C4-2B (cell line): ENCODE results near the gene FBXW12.

Source experiments
- H3K27ac ChIP-seq: fragments of 450-650 bp; 2 replicates; pipeline ENCODE4 v1.5.1; 2017
- ZFX ChIP-seq: fragments of 450-650 bp; IDR thresholded peaks from 2 replicates; pipeline ENCODE4 v1.6.1; 2017
- TF ChIP-seq, protein P1 (sequence below): fragments of 450-650 bp; conservative IDR thresholded peaks from 2 replicates; pipeline ENCODE4 v1.5.1; 2017; ENCODE audit warnings: mild to moderate bottlenecking

Gene FBXW12

DNA sequence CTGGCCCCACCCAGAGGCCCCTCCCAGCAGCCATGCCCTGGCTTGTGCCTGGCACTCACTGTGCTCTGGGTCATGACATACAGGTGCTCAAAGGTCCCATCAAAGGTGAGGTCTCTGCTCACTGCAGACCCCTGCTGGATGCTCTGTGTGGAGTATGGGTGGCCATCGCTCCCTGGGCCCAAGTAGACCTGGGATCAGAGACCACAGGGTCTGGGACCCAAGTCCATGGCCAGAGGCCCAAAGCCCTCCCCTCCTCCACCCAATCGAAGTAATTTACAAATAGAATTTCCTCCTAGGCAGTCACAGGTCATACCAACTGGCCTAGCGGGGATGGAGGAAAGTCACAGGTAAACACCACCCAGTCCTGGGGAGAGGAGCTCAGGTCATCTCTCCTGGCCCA lies 50.3 kb downstream of the FBXW12 start:
- H3K27ac ChIP-seq = no peak overlapping the region
- TF ChIP-seq, protein P1, sequence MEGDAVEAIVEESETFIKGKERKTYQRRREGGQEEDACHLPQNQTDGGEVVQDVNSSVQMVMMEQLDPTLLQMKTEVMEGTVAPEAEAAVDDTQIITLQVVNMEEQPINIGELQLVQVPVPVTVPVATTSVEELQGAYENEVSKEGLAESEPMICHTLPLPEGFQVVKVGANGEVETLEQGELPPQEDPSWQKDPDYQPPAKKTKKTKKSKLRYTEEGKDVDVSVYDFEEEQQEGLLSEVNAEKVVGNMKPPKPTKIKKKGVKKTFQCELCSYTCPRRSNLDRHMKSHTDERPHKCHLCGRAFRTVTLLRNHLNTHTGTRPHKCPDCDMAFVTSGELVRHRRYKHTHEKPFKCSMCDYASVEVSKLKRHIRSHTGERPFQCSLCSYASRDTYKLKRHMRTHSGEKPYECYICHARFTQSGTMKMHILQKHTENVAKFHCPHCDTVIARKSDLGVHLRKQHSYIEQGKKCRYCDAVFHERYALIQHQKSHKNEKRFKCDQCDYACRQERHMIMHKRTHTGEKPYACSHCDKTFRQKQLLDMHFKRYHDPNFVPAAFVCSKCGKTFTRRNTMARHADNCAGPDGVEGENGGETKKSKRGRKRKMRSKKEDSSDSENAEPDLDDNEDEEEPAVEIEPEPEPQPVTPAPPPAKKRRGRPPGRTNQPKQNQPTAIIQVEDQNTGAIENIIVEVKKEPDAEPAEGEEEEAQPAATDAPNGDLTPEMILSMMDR = no peak
- TF ChIP-seq ZFX = no peak

DNA sequence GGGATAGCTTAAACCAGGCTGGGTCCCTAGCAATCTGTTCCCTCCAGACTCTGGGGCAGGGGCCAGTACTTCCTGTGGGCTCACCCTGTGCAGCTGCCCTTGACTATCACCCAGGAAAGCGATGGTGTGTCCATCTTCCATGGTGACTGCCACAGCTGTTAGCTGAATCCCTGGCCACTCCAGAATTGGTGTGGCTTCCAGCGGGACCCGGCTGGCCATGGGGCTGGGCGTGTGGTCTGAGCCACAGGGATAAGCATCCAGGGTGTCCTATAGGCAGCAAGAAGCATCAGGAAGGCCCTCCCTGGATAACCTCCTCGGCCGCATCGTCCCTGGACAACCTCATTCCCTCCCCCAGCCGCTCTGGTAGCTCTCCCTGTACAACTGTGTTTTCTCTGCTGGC lies 50.7 kb downstream of the FBXW12 start:
- H3K27ac ChIP-seq = no peak overlapping the region
- TF ChIP-seq ZFX = no peak
- TF ChIP-seq, protein P1 = no peak

DNA sequence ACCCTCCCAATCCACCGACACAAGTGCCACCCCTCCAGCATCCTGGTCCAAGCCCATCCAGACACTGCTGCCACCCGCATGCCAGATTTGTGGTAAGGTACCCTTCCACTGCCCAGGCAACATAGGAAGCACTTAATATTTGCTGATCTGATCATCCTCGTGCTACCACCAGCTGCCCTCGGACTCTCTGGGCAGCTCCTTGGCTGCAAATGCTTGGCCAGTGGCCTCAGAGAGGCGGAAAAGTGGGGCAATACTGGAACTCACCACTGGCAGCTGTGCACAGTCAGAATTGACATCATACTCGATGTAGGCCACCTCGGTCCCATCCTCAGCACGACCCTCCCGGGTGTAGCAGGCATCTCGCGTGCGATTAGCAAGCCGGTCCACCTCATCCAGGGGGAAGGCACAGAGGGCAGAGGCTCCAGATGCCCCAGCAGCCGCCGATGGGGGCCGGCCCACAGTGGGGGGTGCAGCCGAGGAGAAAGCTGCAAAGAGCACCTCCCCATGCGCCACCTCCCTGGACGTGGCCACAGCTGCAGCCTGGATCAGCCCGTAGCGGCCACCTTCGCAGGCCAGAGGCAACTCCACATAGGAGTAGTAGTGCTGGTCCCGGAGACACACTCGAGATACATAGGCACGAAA lies 51.3 kb downstream of the FBXW12 start:
- TF ChIP-seq, protein P1 = no peak
- no peak for TF ChIP-seq ZFX
- no peak overlapping the region for H3K27ac ChIP-seq

DNA sequence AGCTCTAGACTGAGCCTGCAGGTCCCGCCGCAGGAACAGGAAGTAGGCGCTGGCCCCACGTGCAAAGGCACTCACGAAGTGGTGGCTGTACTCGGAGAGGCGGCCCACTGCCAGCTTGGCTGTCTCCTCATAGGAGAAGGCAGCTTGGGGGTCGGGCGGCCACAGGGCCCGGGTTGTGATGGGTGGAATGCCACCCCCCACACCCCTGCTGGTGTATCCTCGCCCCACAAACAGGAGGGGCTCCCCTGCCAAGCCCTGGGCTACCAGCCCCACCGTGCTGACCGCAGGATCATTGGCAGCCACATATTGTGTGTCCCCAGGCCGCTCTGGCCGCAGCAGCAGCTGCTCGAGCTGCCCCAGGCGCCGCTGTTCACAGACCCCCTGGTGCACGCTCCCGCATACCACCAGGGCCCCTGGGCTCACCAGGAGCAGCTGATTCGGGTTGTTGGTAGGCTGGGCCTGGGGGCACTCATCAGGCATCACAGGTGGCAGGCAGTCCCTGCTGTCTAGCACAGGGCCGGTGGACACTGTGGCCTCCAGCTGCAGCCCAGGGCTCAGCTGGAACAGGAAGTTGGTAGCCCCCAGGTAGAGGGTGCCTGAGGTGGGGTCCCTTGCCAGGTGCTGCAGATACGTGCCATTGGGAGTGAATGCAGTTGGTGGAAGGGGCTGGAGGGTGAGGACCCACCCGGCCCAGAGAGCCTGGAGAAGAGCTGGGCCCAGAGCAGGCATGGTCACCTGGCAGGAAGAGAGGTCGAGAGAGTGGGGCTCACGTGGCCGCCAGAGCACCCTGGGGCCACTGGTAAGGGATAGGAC lies 52.1 kb downstream of the FBXW12 start:
- TF ChIP-seq, protein P1 = no peak
- TF ChIP-seq ZFX = no peak
- no peak overlapping the region for H3K27ac ChIP-seq

DNA sequence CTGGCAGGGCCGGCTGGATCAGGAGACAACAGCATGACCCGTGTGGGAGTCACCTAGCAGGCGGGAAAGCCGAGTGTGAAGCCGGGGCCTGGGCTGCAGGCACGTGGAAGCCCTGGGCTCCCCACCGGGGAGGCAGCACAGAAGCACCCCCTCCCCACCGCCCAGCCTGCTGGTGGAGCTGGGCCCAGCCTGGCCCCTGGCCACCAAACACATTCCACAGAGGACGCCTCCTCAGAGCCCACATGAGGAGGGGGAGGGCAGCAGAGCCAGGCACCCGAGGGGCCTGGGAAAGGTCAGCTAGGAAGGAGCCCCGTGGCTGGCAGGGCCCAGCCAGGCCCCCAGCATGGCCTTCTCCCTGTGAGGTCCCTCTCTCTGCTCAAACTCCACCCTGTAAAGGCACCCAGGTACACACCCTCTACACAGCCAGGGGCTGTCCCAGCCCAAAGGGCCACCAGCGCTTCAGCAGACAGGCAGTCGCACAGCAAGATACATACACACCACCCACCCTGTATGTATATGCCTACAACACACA lies 53.3 kb downstream of the FBXW12 start:
- TF ChIP-seq, protein P1 = no peak
- no peak for TF ChIP-seq ZFX
- no peak overlapping the region for H3K27ac ChIP-seq

DNA sequence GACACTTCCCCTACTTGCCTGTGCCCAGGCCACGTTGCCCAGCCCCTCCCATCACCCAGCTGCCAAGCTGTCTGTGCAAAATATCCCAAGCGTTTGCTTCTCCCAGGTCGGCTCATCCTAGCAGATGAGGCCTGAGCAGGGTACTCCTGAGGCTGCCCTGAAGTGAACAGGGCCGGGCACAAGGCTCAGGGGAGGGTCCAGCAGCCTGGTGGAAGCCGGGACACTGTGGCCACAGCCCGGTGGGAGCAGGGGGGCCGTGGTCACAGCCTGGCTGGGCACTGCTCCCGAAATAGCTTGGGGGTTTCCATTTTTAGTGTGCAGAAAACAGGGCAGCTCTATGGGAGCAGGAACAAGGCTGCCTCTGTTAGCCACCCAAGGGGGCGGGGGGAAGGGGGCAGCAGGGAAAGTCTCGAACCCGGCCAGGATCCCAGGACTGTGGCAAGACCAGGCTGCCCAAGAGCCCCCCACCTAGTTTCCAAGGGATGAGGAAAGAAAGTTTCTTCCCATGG lies 54.4 kb downstream of the FBXW12 start:
- no peak for TF ChIP-seq ZFX
- TF ChIP-seq, protein P1 = no peak
- H3K27ac ChIP-seq = no peak overlapping the region
